Adipose tissue (tissue), 3 donors: ENCODE data around the gene PRICKLE2. TPM values are rescaled to one million over a fixed set of nuclear protein-coding genes. Genes with fewer than 3 reads are reported as not detected.

Experiments used
- H3K27ac ChIP-seq: one replicate; pipeline ENCODE4 v1.5.1; 2013; ENCODE audit warnings: low read depth, low read length
- WGBS, 3 donors: extraction: QIAGEN DNeasy Blood & Tissue Kit; methylation state at CpG; one replicate each; pipeline ENCODE4 v1.1.7; 2013; 5-methylcytosine and 5-hydroxymethylcytosine counted together
- polyA plus RNA-seq, 3 donors: library from polyadenylated mRNA; stranded (reverse); fragments of 200-250 nt; gene quantifications; one replicate each; pipeline ENCODE4 v1.2.3, GENCODE V29; 2013
- donor health status: healthy with polysubstance abuse.
- donor health status: Bipolar disorder and iron deficiency.
- donor health status: healthy.

Gene PRICKLE2
- polyA plus RNA-seq, 3 donors: 2.2 to 13.2 (median 9.8) TPM

GRCh38 chr3:64207289-64208080 is 17.8 kb downstream of the PRICKLE2 start:
- WGBS, 3 donors: 67 to 79% (median 72%) methylated on average over 14 of the region's 14 CpGs
- H3K27ac ChIP-seq: no peak overlapping the region

GRCh38 chr3:64203969-64204908 is 21.0 kb downstream of the PRICKLE2 start:
- H3K27ac ChIP-seq: no peak overlapping the region
- WGBS, 3 donors: 63 to 78% (median 67%) methylated on average over 7 of the region's 7 CpGs

GRCh38 chr3:64203216-64203615 is 22.1 kb downstream of the PRICKLE2 start:
- no peak overlapping the region for H3K27ac ChIP-seq
- 92 to 96% (median 95%) methylated on average over 2 of the region's 2 CpGs for WGBS, 3 donors

- H3K27ac ChIP-seq: no peak overlapping the region
- WGBS, 3 donors: 75 to 87% (median 80%) methylated on average over 2 of the region's 2 CpGs
These were observed 25.3 kb downstream of the PRICKLE2 start for GRCh38 chr3:64199932-64200331.

- H3K27ac ChIP-seq: no peak overlapping the region
- WGBS, 3 donors: 88 to 91% (median 90%) methylated on average over 5 of the region's 5 CpGs
These were observed 28.9 kb downstream of the PRICKLE2 start for GRCh38 chr3:64196236-64196929.

GRCh38 chr3:64195789-64196188 is 29.5 kb downstream of the PRICKLE2 start:
- WGBS, 3 donors: 81 to 94% (median 89%) methylated on average over 1 of the region's 1 CpG

GRCh38 chr3:64191822-64192221 is 33.4 kb downstream of the PRICKLE2 start:
- WGBS, 3 donors: 76 to 88% (median 80%) methylated on average over 6 of the region's 6 CpGs
- no peak overlapping the region for H3K27ac ChIP-seq

More at GRCh38 chr3:64195789-64196188, 29.5 kb downstream of the PRICKLE2 start:
- no peak overlapping the region for H3K27ac ChIP-seq

- 60 to 93% (median 63%) methylated on average over 8 of the region's 8 CpGs for WGBS, 3 donors
- H3K27ac ChIP-seq: no peak overlapping the region
These were observed 34.5 kb downstream of the PRICKLE2 start for GRCh38 chr3:64190517-64191515.

GRCh38 chr3:64188810-64189560 is 36.3 kb downstream of the PRICKLE2 start:
- H3K27ac ChIP-seq: no peak overlapping the region
- WGBS, 3 donors: 39 to 54% (median 45%) methylated on average over 7 of the region's 7 CpGs

- no peak overlapping the region for H3K27ac ChIP-seq
- 24 to 61% (median 55%) methylated on average over 9 of the region's 9 CpGs for WGBS, 3 donors
These were observed 38.0 kb downstream of the PRICKLE2 start for GRCh38 chr3:64187065-64187959.

GRCh38 chr3:64186667-64187064 is 38.6 kb downstream of the PRICKLE2 start:
- 56 to 64% (median 62%) methylated on average over 2 of the region's 2 CpGs for WGBS, 3 donors
- H3K27ac ChIP-seq: no peak overlapping the region

GRCh38 chr3:64185436-64185835 is 39.8 kb downstream of the PRICKLE2 start:
- WGBS, 3 donors: 69 to 81% (median 80%) methylated on average over 2 of the region's 2 CpGs
- no peak overlapping the region for H3K27ac ChIP-seq

GRCh38 chr3:64184621-64185020 is 40.6 kb downstream of the PRICKLE2 start:
- H3K27ac ChIP-seq: no peak overlapping the region

GRCh38 chr3:64179860-64180259 is 45.4 kb downstream of the PRICKLE2 start:
- H3K27ac ChIP-seq: no peak overlapping the region
- WGBS, 3 donors: 88 to 100% (median 93%) methylated on average over 1 of the region's 1 CpG

More at GRCh38 chr3:64184621-64185020, 40.6 kb downstream of the PRICKLE2 start:
- WGBS, 3 donors: 78 to 87% (median 84%) methylated on average over 3 of the region's 3 CpGs

GRCh38 chr3:64179249-64179648 is 46.0 kb downstream of the PRICKLE2 start:
- 94 to 95% (median 94%) methylated on average over 4 of the region's 4 CpGs for WGBS, 3 donors
- H3K27ac ChIP-seq: no peak overlapping the region

GRCh38 chr3:64178419-64178818 is 46.8 kb downstream of the PRICKLE2 start:
- no peak overlapping the region for H3K27ac ChIP-seq
- WGBS, 3 donors: 81 to 84% (median 81%) methylated on average over 2 of the region's 2 CpGs
